Stomach (tissue), 9 donors: ENCODE results near the gene MANBA. TPM values are rescaled to one million over a fixed set of nuclear protein-coding genes. Genes with fewer than 3 reads are reported as not detected.

Source experiments
- DNase-seq, 2 donors: peaks; one replicate each; pipeline versions ENCODE4 v3.0.0 to v3.0.0-alpha.2; 2013 to 2019
- H3K27ac ChIP-seq, 5 donors: fragments of 200-600 bp in 4 of 5; sonication (generic) in 4 of 5; one replicate each; pipeline ENCODE4 v1.5.1; 2013 to 2019; ENCODE audit warnings: mild to moderate bottlenecking in 1 of 5, moderate library complexity in 1 of 5
- H3K27me3 ChIP-seq, 3 donors: fragments of 200-600 bp; sonication (generic); one replicate each; pipeline ENCODE4 v1.5.1; 2017 to 2019; ENCODE audit warnings: mixed run types in 1 of 3
- H3K36me3 ChIP-seq, 4 donors: fragments of 200-600 bp; sonication (generic); 1 replicate in 3 of 4; 2 replicates in 1 of 4; pipeline ENCODE4 v1.5.1; 2016 to 2019
- H3K4me1 ChIP-seq, 4 donors: fragments of 200-600 bp; sonication (generic); one replicate each; pipeline ENCODE4 v1.5.1; 2016 to 2019
- H3K4me3 ChIP-seq, 4 donors: fragments of 200-600 bp; sonication (generic) in 3 of 4; one replicate each; pipeline ENCODE4 v1.5.1; 2016 to 2019; ENCODE audit warnings: mild to moderate bottlenecking in 1 of 4
- H3K9me3 ChIP-seq, 4 donors: fragments of 200-600 bp; sonication (generic); one replicate each; pipeline ENCODE4 v1.5.1; 2016 to 2019
- EP300 ChIP-seq: sonication (generic); formaldehyde crosslinking; IDR thresholded peaks from one replicate; pipeline ENCODE4 v1.6.1; 2017; ENCODE audit warnings: antibody characterized with exemption
- POLR2A ChIP-seq, 4 donors: fragments of 450-650 bp; IDR thresholded peaks; one replicate each; pipeline ENCODE4 v1.6.1; 2016; ENCODE audit warnings: antibody characterized with exemption in 4 of 4, control low read depth in 2 of 4, mild to moderate bottlenecking in 1 of 4, moderate library complexity in 1 of 4
- POLR2AphosphoS5 ChIP-seq, 3 donors: sonication (generic); formaldehyde crosslinking; IDR thresholded peaks; one replicate each; pipeline ENCODE4 v1.6.1; 2016; ENCODE audit warnings: antibody characterized with exemption in 3 of 3
- WGBS, 5 donors: extraction: QIAGEN DNeasy Blood & Tissue Kit in 3 of 5; methylation state at CpG; one replicate each; pipeline versions ENCODE4 v1.1.5 to v1.1.7; 2013 to 2018; 5-methylcytosine and 5-hydroxymethylcytosine counted together
- intact Hi-C: fragments of 100-400 bp; cut with DNase I; formaldehyde crosslinking; loops from one replicate; pipeline ENCODE4 v1.15.1; 2023; ENCODE audit warnings: low total_unique reads
- polyA plus RNA-seq, 3 donors: library from polyadenylated mRNA; stranded (reverse); fragments of 200-250 nt; gene quantifications; one replicate each; pipeline ENCODE4 v1.2.3, GENCODE V29; 2013
- total RNA-seq, 5 donors: library from RNA; depleted of rRNA; stranded (reverse); fragments of >200 nt; gene quantifications; one replicate each; pipeline versions ENCODE4 v1.1.0 to v1.2.3, GENCODE V29; 2014 to 2016
- TF ChIP-seq, protein P1 (sequence below), 7 experiments: fragments of 450-650 bp in 4 of 7; fragments of 200-600 bp in 3 of 7; sonication (generic) in 3 of 7; IDR thresholded peaks; one replicate each; pipeline ENCODE4 v1.5.1; 2016 to 2019; ENCODE audit warnings: antibody characterized with exemption in 7 of 7, control low read depth in 2 of 7, mild to moderate bottlenecking in 1 of 7
- donor health status: healthy with polysubstance abuse.
- donor health status: Bipolar disorder and iron deficiency.
- donor health status: healthy.

Gene MANBA
- total and polyA plus RNA-seq, 8 donors = 8.4 to 69.4 (median 24.0) TPM

DNA sequence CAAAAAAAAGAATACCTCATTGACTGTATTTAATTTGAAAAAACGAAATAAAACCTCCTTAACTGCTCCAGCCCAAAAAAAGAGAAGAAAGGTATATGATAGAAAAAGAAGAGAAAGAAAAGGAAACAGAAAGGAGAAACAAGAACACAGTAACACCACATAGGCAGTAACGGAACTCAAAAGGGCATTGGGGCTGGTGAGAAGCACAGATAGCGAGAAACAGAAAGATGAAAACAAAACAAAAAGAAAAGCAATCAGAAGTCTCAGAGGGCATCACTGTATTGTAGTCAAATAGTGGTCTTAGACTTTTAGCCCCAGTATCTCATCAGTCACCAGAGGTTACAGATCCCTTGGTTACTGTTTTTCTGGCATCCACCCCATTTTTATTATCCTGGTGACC lies 171.0 kb downstream of the MANBA start:
- no peaks in the 10 kb centered on the region for H3K4me1 ChIP-seq
- intact Hi-C loops = no loop called here
- no peak for DNase-seq
- TF ChIP-seq EP300 (no peak), POLR2A (IDR thresholded peaks at IDR 0.05) (no peak), POLR2AphosphoS5 (IDR thresholded peaks at IDR 0.05) (no peak)
- TF ChIP-seq, protein P1, sequence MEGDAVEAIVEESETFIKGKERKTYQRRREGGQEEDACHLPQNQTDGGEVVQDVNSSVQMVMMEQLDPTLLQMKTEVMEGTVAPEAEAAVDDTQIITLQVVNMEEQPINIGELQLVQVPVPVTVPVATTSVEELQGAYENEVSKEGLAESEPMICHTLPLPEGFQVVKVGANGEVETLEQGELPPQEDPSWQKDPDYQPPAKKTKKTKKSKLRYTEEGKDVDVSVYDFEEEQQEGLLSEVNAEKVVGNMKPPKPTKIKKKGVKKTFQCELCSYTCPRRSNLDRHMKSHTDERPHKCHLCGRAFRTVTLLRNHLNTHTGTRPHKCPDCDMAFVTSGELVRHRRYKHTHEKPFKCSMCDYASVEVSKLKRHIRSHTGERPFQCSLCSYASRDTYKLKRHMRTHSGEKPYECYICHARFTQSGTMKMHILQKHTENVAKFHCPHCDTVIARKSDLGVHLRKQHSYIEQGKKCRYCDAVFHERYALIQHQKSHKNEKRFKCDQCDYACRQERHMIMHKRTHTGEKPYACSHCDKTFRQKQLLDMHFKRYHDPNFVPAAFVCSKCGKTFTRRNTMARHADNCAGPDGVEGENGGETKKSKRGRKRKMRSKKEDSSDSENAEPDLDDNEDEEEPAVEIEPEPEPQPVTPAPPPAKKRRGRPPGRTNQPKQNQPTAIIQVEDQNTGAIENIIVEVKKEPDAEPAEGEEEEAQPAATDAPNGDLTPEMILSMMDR (IDR thresholded peaks at IDR 0.05) = no peak
- no peak overlapping the region for H3K27ac ChIP-seq
- H3K27me3 ChIP-seq = no peaks in the 10 kb centered on the region
- H3K4me3 ChIP-seq = no peak overlapping the region
- peaks cover 22 to 87% (median 72%) of the 10 kb centered on the region in 4 donors for H3K36me3 ChIP-seq
- no peaks in the 10 kb centered on the region for H3K9me3 ChIP-seq
- 56 to 89% (median 87%) methylated on average over 3 of the region's 3 CpGs for WGBS, 5 donors

GRCh38 chr4:102586644-102587021 lies 174.1 kb downstream of the MANBA start:
- 64 to 74% (median 70%) methylated on average over 4 of the region's 4 CpGs for WGBS, 5 donors
- Histone ChIP-seq H3K4me1 (no peaks in the 10 kb centered on the region), H3K27me3 (no peaks in the 10 kb centered on the region), H3K27ac (no peak overlapping the region), H3K36me3 (peaks cover 31 to 99% (median 88%) of the 10 kb centered on the region in 4 donors), H3K4me3 (no peak overlapping the region), H3K9me3 (no peaks in the 10 kb centered on the region)
- DNase-seq = no peak
- no peak for TF ChIP-seq POLR2A (IDR thresholded peaks at IDR 0.05)
- TF ChIP-seq, protein P1 (IDR thresholded peaks at IDR 0.05) = no peak
- no peak for TF ChIP-seq POLR2AphosphoS5 (IDR thresholded peaks at IDR 0.05)
- no peak for TF ChIP-seq EP300
- intact Hi-C loops = no loop called here

DNA sequence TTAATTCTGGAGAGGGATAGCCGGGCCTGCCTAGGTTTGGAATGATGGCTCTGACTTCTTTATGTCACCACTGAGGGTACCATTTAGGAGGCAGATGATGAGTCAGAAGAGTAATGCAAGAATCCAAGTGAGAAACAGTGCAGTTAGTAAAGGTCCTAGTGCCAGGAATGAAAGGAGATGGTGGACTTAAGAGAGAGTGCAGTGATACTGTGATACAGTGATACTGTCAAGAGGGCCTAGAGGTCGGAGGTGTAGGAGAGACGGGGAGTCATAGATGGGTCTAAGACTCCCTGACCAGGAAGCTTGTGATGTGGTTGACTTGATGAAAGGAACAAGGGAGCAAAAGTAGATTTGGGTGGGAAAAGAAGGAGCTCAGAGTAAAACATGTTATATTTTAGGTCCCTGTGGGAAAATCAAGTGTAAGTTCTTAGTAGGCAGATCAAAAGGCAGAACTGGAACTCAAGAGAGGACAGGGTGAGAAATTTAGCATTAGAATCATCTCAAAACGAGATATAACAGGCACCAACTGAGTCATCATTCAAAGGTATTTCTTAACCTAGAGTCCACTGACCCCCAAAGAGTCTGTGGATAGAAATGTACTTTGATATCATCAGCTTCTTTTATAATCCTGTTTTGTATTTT lies 174.6 kb downstream of the MANBA start:
- Histone ChIP-seq H3K36me3 (peaks cover 31 to 99% (median 88%) of the 10 kb centered on the region in 4 donors), H3K27me3 (no peaks in the 10 kb centered on the region), H3K4me1 (no peaks in the 10 kb centered on the region), H3K4me3 (no peak overlapping the region), H3K9me3 (no peaks in the 10 kb centered on the region), H3K27ac (no peak overlapping the region)
- WGBS, 5 donors = 86 to 95% (median 92%) methylated on average over 4 of the region's 4 CpGs
- DNase-seq = no peak
- intact Hi-C loops = no loop called here
- no peak for TF ChIP-seq POLR2A (IDR thresholded peaks at IDR 0.05)
- TF ChIP-seq EP300 = no peak
- no peak for TF ChIP-seq POLR2AphosphoS5 (IDR thresholded peaks at IDR 0.05)
- TF ChIP-seq, protein P1 (IDR thresholded peaks at IDR 0.05) = no peak

DNA sequence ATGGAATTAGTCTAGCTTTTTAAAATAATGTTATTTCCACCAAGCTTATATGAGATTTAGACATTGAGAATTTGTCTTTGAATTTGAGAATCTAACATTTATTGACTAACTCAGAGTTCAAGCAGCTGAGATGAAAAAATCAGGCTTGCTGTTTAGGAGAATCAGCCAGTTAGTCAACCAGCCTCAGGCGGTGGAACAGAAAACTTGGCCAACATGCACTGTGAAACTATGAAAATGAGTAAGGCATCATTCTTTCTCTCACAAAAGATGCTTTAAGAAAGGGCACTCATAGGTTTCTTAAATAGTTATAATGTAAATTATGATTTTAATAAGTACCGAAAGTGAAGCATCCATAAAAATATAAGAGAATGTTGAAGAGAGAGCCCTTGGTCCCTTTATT lies 175.4 kb downstream of the MANBA start:
- H3K27me3 ChIP-seq = no peaks in the 10 kb centered on the region
- no peak overlapping the region for H3K4me3 ChIP-seq
- intact Hi-C loops = no loop called here
- no peaks in the 10 kb centered on the region for H3K4me1 ChIP-seq
- DNase-seq = no peak
- peaks cover 27 to 99% (median 87%) of the 10 kb centered on the region in 4 donors for H3K36me3 ChIP-seq
- 83 to 91% (median 88%) methylated on average over 2 of the region's 2 CpGs for WGBS, 5 donors
- TF ChIP-seq POLR2AphosphoS5 (IDR thresholded peaks at IDR 0.05) = no peak
- no peak for TF ChIP-seq EP300
- TF ChIP-seq, protein P1 (IDR thresholded peaks at IDR 0.05) = no peak
- TF ChIP-seq POLR2A (IDR thresholded peaks at IDR 0.05) = no peak
- no peak overlapping the region for H3K27ac ChIP-seq
- H3K9me3 ChIP-seq = no peaks in the 10 kb centered on the region
